ENCODE data around the gene FUT7. TPM values are rescaled to one million over a fixed set of nuclear protein-coding genes. Genes with fewer than 3 reads are reported as not detected.

The FUT7 gene
- total and polyA plus RNA-seq, 2 of the 13 experiments (the other 11 are each of a cell fraction or from before 2014, with no cell fraction given), result 0.05 TPM; not detected in 1

GRCh38 chr9:137054932-137055384 is 23.1 kb upstream of the FUT7 start (continued):
- TF ChIP-seq, protein P1, sequence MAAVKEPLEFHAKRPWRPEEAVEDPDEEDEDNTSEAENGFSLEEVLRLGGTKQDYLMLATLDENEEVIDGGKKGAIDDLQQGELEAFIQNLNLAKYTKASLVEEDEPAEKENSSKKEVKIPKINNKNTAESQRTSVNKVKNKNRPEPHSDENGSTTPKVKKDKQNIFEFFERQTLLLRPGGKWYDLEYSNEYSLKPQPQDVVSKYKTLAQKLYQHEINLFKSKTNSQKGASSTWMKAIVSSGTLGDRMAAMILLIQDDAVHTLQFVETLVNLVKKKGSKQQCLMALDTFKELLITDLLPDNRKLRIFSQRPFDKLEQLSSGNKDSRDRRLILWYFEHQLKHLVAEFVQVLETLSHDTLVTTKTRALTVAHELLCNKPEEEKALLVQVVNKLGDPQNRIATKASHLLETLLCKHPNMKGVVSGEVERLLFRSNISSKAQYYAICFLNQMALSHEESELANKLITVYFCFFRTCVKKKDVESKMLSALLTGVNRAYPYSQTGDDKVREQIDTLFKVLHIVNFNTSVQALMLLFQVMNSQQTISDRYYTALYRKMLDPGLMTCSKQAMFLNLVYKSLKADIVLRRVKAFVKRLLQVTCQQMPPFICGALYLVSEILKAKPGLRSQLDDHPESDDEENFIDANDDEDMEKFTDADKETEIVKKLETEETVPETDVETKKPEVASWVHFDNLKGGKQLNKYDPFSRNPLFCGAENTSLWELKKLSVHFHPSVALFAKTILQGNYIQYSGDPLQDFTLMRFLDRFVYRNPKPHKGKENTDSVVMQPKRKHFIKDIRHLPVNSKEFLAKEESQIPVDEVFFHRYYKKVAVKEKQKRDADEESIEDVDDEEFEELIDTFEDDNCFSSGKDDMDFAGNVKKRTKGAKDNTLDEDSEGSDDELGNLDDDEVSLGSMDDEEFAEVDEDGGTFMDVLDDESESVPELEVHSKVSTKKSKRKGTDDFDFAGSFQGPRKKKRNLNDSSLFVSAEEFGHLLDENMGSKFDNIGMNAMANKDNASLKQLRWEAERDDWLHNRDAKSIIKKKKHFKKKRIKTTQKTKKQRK (IDR thresholded peaks at IDR 0.05; ENCODE audit: low read length), result no peak
- no peak for TF ChIP-seq FUBP1 (CRISPR knock-in tag; IDR thresholded peaks at IDR 0.05; ENCODE audit: borderline replicate concordance)
- TF ChIP-seq ZNF558 (CRISPR knock-in tag; IDR thresholded peaks at IDR 0.05; ENCODE audit: borderline replicate concordance), result peak; percentile 23; the same call in 1 of the 2 replicates
- peak; percentile 27; the same call in 1 of the 2 replicates for TF ChIP-seq ZNF83 (CRISPR knock-in tag; IDR thresholded peaks at IDR 0.05; ENCODE audit: borderline replicate concordance)
- peak; percentile 78 for TF ChIP-seq MYC (CRISPR knock-in tag; IDR thresholded peaks at IDR 0.05; ENCODE audit: borderline replicate concordance)
- TF ChIP-seq PHF8 (CRISPR knock-in tag; IDR thresholded peaks at IDR 0.05), result peak; percentile 59
- TF ChIP-seq, protein P2, sequence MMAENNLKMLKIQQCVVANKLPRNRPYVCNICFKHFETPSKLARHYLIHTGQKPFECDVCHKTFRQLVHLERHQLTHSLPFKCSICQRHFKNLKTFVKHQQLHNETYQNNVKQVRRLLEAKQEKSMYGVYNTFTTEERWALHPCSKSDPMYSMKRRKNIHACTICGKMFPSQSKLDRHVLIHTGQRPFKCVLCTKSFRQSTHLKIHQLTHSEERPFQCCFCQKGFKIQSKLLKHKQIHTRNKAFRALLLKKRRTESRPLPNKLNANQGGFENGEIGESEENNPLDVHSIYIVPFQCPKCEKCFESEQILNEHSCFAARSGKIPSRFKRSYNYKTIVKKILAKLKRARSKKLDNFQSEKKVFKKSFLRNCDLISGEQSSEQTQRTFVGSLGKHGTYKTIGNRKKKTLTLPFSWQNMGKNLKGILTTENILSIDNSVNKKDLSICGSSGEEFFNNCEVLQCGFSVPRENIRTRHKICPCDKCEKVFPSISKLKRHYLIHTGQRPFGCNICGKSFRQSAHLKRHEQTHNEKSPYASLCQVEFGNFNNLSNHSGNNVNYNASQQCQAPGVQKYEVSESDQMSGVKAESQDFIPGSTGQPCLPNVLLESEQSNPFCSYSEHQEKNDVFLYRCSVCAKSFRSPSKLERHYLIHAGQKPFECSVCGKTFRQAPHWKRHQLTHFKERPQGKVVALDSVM (CRISPR knock-in tag; IDR thresholded peaks at IDR 0.05), result peak; percentile 34; the same call in 1 of the 2 replicates
- TF ChIP-seq ARNT (IDR thresholded peaks at IDR 0.05), result no peak
- TF ChIP-seq ZNF703 (CRISPR knock-in tag; IDR thresholded peaks at IDR 0.05; ENCODE audit: borderline replicate concordance), result no peak
- TF ChIP-seq ZNF235 (CRISPR knock-in tag; IDR thresholded peaks at IDR 0.05; ENCODE audit: borderline replicate concordance), result no peak
- TF ChIP-seq ZNF350 (CRISPR knock-in tag; IDR thresholded peaks at IDR 0.05; ENCODE audit: borderline replicate concordance, low read depth), result no peak
- TF ChIP-seq YEATS4 (CRISPR knock-in tag; IDR thresholded peaks at IDR 0.05; ENCODE audit: borderline replicate concordance), result peak; percentile 18; the same call in 1 of the 2 replicates
- no peak for TF ChIP-seq HDAC2 (CRISPR knock-in tag; IDR thresholded peaks at IDR 0.05)
- no peak for TF ChIP-seq NR2F6 (IDR thresholded peaks at IDR 0.05)
- peak; percentile 38 for TF ChIP-seq NR2F6 (CRISPR knock-in tag; IDR thresholded peaks at IDR 0.05)
- TF ChIP-seq HMGXB3 (CRISPR knock-in tag; IDR thresholded peaks at IDR 0.05; ENCODE audit: borderline replicate concordance), result peak; percentile 13; the same call in 1 of the 2 replicates
- TF ChIP-seq RXRB (CRISPR knock-in tag; IDR thresholded peaks at IDR 0.05; ENCODE audit: borderline replicate concordance), result no peak
- no peak for TF ChIP-seq NFE2 (CRISPR knock-in tag; IDR thresholded peaks at IDR 0.05)
